ENCODE data around the gene CWC27.

DNA sequence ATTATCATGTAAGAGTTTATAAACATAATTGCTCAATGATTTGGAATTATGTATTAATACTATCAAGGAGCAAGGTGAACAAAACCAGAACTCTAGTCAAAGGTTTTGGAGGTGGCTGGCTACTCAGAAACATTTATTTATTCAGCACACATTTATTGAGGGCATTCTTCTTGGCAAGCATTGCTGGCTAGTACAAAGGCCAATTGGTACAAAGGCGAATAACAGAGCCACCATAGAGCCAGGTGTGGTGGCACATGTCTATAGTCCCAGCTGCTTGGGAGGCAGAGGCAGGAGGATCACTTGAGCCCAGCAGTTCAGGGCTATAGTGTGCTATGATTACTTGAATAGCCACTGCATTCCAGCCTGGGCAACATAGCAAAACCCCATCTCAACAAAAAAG lies 242.1 kb downstream of the CWC27 start:
- TF ChIP-seq ZNF232 (CRISPR knock-in tag; IDR thresholded peaks at IDR 0.05) (no peak), ESRRA (CRISPR knock-in tag; IDR thresholded peaks at IDR 0.05; ENCODE audit: borderline replicate concordance) (no peak), FOXK1 (CRISPR knock-in tag; IDR thresholded peaks at IDR 0.05) (no peak), ZNF396 (CRISPR knock-in tag; IDR thresholded peaks at IDR 0.05; ENCODE audit: borderline replicate concordance) (no peak), ATF1 (CRISPR knock-in tag; IDR thresholded peaks at IDR 0.05) (no peak), JUN (CRISPR knock-in tag; IDR thresholded peaks at IDR 0.05) (no peak), SP1 (CRISPR knock-in tag; conservative IDR thresholded peaks at IDR 0.05) (no peak)
- TF ChIP-seq, protein P1, sequence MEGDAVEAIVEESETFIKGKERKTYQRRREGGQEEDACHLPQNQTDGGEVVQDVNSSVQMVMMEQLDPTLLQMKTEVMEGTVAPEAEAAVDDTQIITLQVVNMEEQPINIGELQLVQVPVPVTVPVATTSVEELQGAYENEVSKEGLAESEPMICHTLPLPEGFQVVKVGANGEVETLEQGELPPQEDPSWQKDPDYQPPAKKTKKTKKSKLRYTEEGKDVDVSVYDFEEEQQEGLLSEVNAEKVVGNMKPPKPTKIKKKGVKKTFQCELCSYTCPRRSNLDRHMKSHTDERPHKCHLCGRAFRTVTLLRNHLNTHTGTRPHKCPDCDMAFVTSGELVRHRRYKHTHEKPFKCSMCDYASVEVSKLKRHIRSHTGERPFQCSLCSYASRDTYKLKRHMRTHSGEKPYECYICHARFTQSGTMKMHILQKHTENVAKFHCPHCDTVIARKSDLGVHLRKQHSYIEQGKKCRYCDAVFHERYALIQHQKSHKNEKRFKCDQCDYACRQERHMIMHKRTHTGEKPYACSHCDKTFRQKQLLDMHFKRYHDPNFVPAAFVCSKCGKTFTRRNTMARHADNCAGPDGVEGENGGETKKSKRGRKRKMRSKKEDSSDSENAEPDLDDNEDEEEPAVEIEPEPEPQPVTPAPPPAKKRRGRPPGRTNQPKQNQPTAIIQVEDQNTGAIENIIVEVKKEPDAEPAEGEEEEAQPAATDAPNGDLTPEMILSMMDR (IDR thresholded peaks at IDR 0.05): no peak
- TF ChIP-seq, protein P2, sequence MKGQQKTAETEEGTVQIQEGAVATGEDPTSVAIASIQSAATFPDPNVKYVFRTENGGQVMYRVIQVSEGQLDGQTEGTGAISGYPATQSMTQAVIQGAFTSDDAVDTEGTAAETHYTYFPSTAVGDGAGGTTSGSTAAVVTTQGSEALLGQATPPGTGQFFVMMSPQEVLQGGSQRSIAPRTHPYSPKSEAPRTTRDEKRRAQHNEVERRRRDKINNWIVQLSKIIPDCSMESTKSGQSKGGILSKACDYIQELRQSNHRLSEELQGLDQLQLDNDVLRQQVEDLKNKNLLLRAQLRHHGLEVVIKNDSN (CRISPR knock-in tag; IDR thresholded peaks at IDR 0.05): no peak
- TF ChIP-seq, protein P3, sequence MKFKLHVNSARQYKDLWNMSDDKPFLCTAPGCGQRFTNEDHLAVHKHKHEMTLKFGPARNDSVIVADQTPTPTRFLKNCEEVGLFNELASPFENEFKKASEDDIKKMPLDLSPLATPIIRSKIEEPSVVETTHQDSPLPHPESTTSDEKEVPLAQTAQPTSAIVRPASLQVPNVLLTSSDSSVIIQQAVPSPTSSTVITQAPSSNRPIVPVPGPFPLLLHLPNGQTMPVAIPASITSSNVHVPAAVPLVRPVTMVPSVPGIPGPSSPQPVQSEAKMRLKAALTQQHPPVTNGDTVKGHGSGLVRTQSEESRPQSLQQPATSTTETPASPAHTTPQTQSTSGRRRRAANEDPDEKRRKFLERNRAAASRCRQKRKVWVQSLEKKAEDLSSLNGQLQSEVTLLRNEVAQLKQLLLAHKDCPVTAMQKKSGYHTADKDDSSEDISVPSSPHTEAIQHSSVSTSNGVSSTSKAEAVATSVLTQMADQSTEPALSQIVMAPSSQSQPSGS (CRISPR knock-in tag; IDR thresholded peaks at IDR 0.05; ENCODE audit: borderline replicate concordance, low read depth): no peak
- TF ChIP-seq, protein P4, sequence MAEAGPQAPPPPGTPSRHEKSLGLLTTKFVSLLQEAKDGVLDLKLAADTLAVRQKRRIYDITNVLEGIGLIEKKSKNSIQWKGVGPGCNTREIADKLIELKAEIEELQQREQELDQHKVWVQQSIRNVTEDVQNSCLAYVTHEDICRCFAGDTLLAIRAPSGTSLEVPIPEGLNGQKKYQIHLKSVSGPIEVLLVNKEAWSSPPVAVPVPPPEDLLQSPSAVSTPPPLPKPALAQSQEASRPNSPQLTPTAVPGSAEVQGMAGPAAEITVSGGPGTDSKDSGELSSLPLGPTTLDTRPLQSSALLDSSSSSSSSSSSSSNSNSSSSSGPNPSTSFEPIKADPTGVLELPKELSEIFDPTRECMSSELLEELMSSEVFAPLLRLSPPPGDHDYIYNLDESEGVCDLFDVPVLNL (CRISPR knock-in tag; IDR thresholded peaks at IDR 0.05; ENCODE audit: borderline replicate concordance, low read depth): no peak
- TF ChIP-seq, protein P5, sequence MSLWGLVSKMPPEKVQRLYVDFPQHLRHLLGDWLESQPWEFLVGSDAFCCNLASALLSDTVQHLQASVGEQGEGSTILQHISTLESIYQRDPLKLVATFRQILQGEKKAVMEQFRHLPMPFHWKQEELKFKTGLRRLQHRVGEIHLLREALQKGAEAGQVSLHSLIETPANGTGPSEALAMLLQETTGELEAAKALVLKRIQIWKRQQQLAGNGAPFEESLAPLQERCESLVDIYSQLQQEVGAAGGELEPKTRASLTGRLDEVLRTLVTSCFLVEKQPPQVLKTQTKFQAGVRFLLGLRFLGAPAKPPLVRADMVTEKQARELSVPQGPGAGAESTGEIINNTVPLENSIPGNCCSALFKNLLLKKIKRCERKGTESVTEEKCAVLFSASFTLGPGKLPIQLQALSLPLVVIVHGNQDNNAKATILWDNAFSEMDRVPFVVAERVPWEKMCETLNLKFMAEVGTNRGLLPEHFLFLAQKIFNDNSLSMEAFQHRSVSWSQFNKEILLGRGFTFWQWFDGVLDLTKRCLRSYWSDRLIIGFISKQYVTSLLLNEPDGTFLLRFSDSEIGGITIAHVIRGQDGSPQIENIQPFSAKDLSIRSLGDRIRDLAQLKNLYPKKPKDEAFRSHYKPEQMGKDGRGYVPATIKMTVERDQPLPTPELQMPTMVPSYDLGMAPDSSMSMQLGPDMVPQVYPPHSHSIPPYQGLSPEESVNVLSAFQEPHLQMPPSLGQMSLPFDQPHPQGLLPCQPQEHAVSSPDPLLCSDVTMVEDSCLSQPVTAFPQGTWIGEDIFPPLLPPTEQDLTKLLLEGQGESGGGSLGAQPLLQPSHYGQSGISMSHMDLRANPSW (CRISPR knock-in tag; conservative IDR thresholded peaks at IDR 0.05; ENCODE audit: low read depth): no peak

All from WTC11 (cell line).